SIG-M5 treated with dmso at 0.1 percent for 504 hours (cell line): ENCODE data around the gene GRK5.

ENCODE experiments used
- DNase-seq: peaks from one replicate; lab custom pipeline; 2025; ENCODE audit not compliant: unreplicated experiment; lab: John Stamatoyannopoulos, UW

The GRK5 gene

DNA sequence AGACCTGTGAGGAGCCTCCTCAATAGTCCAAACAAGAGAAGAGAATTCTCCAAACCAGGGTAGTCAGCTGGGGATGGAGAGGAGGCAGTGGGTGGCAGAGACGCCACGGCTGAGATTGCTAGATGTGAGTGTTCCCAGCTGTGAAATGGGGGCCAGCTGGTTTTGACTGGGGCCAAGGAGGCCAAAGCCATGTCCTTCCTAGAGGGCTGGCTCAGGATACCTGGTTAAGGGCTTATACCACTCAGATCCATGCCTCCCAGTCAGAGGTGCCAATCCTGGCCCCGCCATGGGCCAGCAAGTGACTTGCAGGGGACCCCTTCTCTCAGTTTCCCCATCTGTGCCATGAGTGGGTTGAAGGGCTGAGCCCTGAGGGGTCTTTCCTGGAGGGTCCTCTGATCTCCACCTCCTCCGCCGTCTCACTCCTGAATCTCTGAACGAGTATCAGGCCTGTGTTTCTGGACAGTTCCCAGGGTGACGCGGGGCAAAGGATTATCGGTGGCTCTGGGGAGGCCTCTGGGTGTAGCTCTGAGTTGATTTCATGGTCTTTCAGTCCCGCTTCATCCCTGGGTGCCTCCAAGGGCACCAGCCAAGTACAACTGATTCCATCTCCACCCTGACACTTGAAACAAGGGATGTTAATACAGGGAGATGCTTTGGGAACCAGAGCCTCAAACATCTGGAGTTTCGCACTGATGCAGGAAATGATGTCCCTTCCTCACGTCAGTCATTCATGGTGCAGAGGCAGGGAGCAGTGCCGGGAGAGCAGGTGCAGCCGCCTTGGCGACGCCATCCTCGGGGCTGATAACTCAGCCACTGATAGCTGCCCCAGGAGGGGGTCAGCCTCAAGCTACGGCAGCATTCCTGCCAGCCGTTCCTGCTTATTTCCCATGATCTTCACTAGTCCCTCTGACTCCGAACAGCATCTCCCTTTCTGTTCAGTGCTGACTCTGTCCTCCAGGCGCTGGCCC lies 208.4 kb downstream of the GRK5 start:
- DNase-seq, result no peak

DNA sequence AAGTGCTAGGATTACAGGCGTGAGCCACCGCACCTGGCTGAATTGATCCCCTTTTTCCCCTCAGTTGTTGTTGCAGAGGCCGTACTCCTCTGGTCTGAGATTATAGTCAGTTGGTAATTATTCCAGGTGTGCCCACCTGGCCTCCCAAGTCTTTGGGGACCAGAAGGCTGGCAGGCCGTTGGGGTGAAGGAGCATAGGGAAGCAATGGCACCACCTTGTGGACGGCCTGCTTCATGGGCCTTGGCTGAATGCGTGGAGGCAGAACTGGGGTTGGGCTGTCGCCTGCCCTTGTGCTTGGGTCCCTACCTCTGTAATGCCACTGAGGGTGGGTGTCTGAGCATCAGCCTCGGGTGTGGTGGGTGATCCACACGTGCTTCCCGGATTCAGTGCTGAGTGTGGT lies 209.5 kb downstream of the GRK5 start:
- DNase-seq, result peak; percentile 38

- no peak for DNase-seq
These were observed 210.5 kb downstream of the GRK5 start for GRCh38 chr10:119417852-119418251.

DNA sequence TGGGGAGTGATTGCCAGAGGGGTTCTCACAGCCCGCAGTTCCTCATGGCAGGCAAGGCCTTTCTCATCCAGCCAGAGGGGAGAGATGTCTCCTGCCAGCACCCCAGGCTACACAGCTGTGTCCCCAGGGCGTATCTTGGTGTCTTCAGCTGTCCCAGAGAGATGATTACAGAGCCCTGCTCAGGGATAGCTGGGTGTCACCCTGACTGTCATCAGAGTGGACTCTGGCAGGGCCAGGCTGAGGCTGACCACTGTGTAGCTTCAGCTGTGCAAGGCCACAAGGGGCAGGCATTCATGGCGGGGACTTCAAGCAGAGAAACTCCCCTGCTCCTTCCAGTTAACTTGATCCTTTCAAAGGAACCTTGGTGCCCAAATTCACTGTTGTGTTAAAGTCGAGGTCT lies 211.0 kb downstream of the GRK5 start:
- no peak for DNase-seq

GRCh38 chr10:119419931-119420330 lies 212.6 kb downstream of the GRK5 start:
- DNase-seq, result no peak

- DNase-seq, result no peak
These were observed 213.8 kb downstream of the GRK5 start for GRCh38 chr10:119420950-119421875.

- no peak for DNase-seq
These were observed 214.7 kb downstream of the GRK5 start for GRCh38 chr10:119421891-119422681.

- no peak for DNase-seq
These were observed 215.5 kb downstream of the GRK5 start for GRCh38 chr10:119422682-119423509.

DNA sequence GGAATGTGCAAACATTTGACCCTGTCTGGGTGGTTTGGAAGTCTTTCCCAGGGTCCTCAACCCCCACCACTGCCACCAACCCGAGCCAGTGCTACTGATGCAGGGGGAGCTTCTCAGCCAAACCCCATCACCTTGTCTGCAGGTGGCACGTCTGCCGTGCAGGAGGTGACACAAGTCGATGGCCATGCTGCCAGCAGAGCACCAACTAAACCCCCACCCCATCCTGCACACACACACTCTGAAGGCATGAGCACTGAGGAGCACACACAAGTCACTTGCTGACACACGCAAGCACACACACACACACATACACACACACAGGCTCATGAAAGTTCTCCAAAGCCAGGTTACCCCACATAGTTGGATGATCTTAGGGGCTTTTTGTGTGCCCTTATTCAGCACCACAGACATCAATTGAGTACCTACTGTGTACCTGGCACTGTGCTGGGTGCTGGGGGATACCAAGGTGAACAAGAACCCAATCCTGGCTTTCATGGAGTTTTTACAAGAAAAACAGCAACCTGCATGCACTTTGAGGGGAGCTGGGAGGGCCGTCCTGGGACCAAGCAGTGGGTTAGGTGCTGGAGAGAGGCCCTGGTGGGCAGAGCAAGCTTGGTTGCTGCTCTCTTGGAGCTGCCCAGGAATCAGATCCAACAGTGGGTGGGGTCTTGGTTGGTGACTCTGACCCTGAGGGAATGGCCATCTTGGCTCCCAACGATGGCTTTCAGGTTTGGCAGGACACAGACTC lies 216.3 kb downstream of the GRK5 start:
- no peak for DNase-seq

DNA sequence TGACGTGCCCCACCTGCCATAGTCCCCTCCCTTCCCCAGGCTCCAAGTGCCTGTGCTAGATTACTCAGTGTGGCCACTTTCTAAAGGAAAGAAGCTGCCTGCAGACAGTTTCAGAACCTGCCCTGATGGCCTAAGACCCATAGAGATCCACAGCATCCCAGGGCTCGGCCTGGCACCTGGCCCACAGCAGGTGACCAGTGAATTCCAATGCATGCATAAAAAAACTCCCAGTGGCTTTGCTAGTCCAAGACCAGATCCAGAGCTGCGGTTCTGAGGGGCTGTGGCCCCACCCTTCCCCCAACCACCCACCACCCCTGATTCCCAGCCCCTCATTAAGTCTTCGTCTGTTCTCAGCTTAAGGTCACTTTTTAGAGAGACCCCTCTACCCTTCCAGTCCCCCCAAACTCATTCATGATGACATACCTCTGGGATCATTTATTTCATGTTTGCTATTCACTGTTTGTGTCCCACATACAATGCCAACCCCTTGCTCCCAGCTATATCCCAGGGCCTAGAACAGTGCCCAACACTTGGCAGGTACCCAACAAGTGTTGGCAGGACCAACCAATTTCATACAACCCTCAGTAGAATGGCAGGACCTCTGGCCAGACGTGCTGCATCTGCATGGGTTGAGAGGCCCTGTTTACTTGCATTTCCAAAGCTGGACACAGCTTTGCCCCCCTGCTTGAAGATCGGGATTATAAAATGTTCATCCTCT lies 217.0 kb downstream of the GRK5 start:
- DNase-seq, result no peak

DNA sequence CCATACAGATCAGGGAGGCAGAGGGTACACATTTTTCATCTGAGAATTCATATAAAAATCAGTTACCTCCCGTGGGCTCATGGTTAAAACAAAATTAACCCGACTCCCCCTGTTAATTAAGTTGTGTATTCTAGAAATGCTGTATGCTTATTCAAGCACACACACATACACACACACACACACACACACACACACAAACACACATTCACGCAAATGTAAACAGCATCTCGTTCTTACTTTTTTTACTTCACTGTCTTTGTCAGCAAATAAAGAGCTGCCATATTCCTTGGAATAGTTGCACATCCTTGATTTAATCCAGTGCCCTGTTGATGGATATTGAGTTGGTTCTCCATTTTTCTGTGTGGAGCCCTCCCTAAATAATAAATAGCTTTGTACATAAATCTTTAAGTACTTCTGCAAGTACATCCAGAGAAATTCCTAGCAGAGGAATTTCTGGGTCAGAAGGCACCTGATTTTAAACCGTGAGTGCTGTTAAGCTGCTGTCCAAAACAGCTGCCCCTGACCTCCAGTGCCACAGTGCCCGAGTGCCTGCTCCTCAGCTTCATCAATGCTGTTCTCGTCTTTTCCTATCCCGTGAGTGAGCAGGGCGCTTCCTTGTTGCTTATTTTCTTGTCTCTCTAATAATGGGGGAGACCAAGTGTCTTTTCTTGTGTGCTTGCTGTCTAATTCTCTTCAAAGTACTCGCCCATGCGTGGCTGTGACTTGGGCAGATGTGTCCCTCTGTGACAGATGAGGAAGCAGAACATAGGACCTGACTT lies 217.9 kb downstream of the GRK5 start:
- no peak for DNase-seq

- no peak for DNase-seq
These were observed 218.5 kb downstream of the GRK5 start for GRCh38 chr10:119425881-119426170.

- DNase-seq, result no peak
These were observed 219.3 kb downstream of the GRK5 start for GRCh38 chr10:119426699-119427098.

DNA sequence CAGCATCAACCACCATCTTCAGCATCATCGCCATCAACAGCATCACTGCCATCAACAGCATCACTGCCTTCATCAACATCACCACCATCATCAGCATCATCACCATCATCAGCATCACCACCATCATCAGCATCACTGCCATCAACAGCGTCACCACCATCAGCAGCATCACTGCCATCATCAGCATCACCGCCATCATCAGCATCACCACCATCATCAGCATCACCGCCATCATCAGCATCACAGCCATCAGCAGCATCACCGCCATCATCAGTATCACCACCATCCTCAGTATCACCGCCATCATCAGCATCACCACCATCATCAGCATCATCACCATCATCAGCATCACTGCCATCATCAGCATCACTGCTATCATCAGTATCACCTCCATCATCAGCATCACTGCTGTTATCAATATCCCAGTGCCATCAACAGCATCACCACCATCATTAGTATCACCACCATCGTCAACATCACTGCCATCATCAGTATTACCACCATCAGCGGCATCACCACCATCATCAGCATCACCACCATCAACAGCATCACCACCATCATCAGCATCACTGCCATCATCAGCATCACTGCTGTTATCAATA lies 220.0 kb downstream of the GRK5 start:
- no peak for DNase-seq

- no peak for DNase-seq
These were observed 221.4 kb downstream of the GRK5 start for GRCh38 chr10:119428789-119429188.

DNA sequence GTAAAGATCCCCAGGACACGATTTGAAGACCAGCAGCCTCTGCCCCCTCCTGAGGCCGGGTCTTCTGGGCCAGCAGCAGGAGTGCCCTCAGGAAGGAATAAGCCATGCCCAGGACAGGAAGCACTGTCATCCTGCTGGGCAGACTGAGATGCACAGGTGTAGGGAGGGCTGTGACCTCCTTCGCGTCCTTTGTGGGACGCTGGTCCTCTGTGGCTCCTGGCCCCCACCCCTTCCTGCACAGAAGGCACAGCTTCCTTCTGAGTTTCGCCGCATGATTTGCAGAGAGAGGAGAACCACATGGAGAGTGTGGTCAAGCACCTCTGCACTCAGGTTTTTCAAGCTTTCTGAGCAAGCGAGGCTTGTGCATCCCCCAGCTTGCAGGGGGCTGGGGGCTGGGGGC lies 222.4 kb downstream of the GRK5 start:
- DNase-seq, result no peak

- DNase-seq, result no peak
These were observed 223.8 kb downstream of the GRK5 start for GRCh38 chr10:119431034-119431772.
